SIG-M5 (cell line): ENCODE measurements around the gene HBZ.
"Not testable (repeated sequence)": the region's sequence is repeated elsewhere in the genome, so short reads cannot be mapped to it uniquely, and the experiment has no call there.

Experiments
- DNase-seq: peaks from one replicate; lab custom pipeline; 2025; lab: John Stamatoyannopoulos, UW

HBZ gene

GRCh38 chr16:164827-165538 is 12.5 kb downstream of the HBZ start:
- DNase-seq: no peak

GRCh38 chr16:165539-166374 is 13.3 kb downstream of the HBZ start, which contains the start of gene HBM:
Gene HBM (plus strand): TSS chr16:165978. CDS start chr16:165998, 20 bp downstream.
- no peak for DNase-seq

- DNase-seq: no peak
These were observed 14.1 kb downstream of the HBZ start for GRCh38 chr16:166375-167121.

GRCh38 chr16:167122-167690 is 14.8 kb downstream of the HBZ start:
- no peak for DNase-seq

- no peak for DNase-seq
These were observed 16.0 kb downstream of the HBZ start for GRCh38 chr16:168424-168823.

GRCh38 chr16:169014-169413 is 16.6 kb downstream of the HBZ start:
- DNase-seq: no peak

GRCh38 chr16:170088-170507 is 17.7 kb downstream of the HBZ start:
- not testable (repeated sequence) for DNase-seq

- no peak for DNase-seq
These were observed 18.3 kb downstream of the HBZ start for GRCh38 chr16:170788-171187.

GRCh38 chr16:172374-172941 is 20.0 kb downstream of the HBZ start, which contains the start of gene HBA2:
Gene HBA2 (plus strand): TSS chr16:172876. CDS start chr16:172913, 37 bp downstream.
- DNase-seq: not testable (repeated sequence)

GRCh38 chr16:173211-173854 is 20.9 kb downstream of the HBZ start:
- not testable (repeated sequence) for DNase-seq

GRCh38 chr16:173928-174769 is 21.7 kb downstream of the HBZ start:
- not testable (repeated sequence) for DNase-seq

- no peak for DNase-seq
These were observed 22.8 kb downstream of the HBZ start for GRCh38 chr16:175011-175949.

GRCh38 chr16:176006-176405 is 23.6 kb downstream of the HBZ start:
- not testable (repeated sequence) for DNase-seq

- DNase-seq: not testable (repeated sequence)
These were observed 24.3 kb downstream of the HBZ start, which contains the start of gene HBA1 for GRCh38 chr16:176477-177382. Gene HBA1 (plus strand): TSS chr16:176680. CDS start chr16:176717, 37 bp downstream.

GRCh38 chr16:177394-177822 is 25.0 kb downstream of the HBZ start:
- peak; percentile 22 for DNase-seq

- no peak for DNase-seq
These were observed 25.7 kb downstream of the HBZ start for GRCh38 chr16:177981-178667.

- no peak for DNase-seq
These were observed 26.2 kb downstream of the HBZ start for GRCh38 chr16:178668-179015.
